H9 (cell line): ENCODE results near the gene ZBTB16. TPM values are rescaled to one million over a fixed set of nuclear protein-coding genes. Genes with fewer than 3 reads are reported as not detected.

Source experiments
- DNase-seq: peaks from one replicate; pipeline ENCODE4 v3.0.0-alpha.2; 2017
- H2AFZ ChIP-seq: one replicate; pipeline ENCODE4 v1.6.1; 2013; ENCODE audit warnings: mild to moderate bottlenecking, low read length, control low read depth, moderate library complexity
- H2AK5ac ChIP-seq: 2 replicates; pipeline ENCODE4 v1.6.1; 2013; ENCODE audit warnings: low read length, control low read depth, mixed read lengths; ENCODE audit not compliant: insufficient read length
- H2BK120ac ChIP-seq: one replicate; pipeline ENCODE4 v1.6.1; 2013; ENCODE audit warnings: low read depth, mild to moderate bottlenecking, low read length, control low read depth, inconsistent platforms; ENCODE audit not compliant: poor library complexity, severe bottlenecking
- H2BK12ac ChIP-seq: 2 replicates; pipeline ENCODE4 v1.6.1; 2013; ENCODE audit warnings: low read length, control low read depth, mixed read lengths, low read depth; ENCODE audit not compliant: insufficient read length
- H2BK15ac ChIP-seq: 2 replicates; pipeline ENCODE4 v1.6.1; 2013; ENCODE audit warnings: low read depth, low read length, control low read depth
- H2BK20ac ChIP-seq: one replicate; pipeline ENCODE4 v1.6.1; 2013; ENCODE audit warnings: low read depth, mild to moderate bottlenecking, low read length, control low read depth, inconsistent platforms; ENCODE audit not compliant: poor library complexity, severe bottlenecking
- H2BK5ac ChIP-seq: 2 replicates; pipeline ENCODE4 v1.6.1; 2013; ENCODE audit warnings: low read length, control low read depth, mixed read lengths; ENCODE audit not compliant: insufficient read length
- H3K14ac ChIP-seq: 2 replicates; pipeline ENCODE4 v1.6.1; 2013; ENCODE audit warnings: low read length, control low read depth; ENCODE audit not compliant: insufficient read depth
- H3K18ac ChIP-seq: 2 replicates; pipeline ENCODE4 v1.6.1; 2013; ENCODE audit warnings: low read depth, mild to moderate bottlenecking, mixed read lengths, low read length, control low read depth; ENCODE audit not compliant: insufficient read length
- H3K23ac ChIP-seq: 2 replicates; pipeline ENCODE4 v1.6.1; 2013; ENCODE audit warnings: low read length, control low read depth, mixed read lengths, low read depth; ENCODE audit not compliant: insufficient read length
- H3K23me2 ChIP-seq: 2 replicates; pipeline ENCODE4 v1.6.1; 2013; ENCODE audit warnings: low read depth, mild to moderate bottlenecking, mixed read lengths, low read length, control low read depth; ENCODE audit not compliant: insufficient read length, poor library complexity, severe bottlenecking
- H3K27ac ChIP-seq: 2 replicates; pipeline ENCODE4 v1.5.1; 2013; ENCODE audit warnings: low read length, control low read depth, mixed read lengths, low read depth; ENCODE audit not compliant: insufficient read length
- H3K27me3 ChIP-seq: 2 replicates; pipeline ENCODE4 v1.6.1; 2013; ENCODE audit warnings: low read length, control low read depth, inconsistent platforms; ENCODE audit not compliant: insufficient read depth
- H3K4ac ChIP-seq: 2 replicates; pipeline ENCODE4 v1.6.1; 2013; ENCODE audit warnings: low read depth, mild to moderate bottlenecking, control low read depth, inconsistent platforms, low read length, moderate library complexity
- H3K4me1 ChIP-seq: 2 replicates; pipeline ENCODE4 v1.6.1; 2013; ENCODE audit warnings: low read length, control low read depth, inconsistent platforms; ENCODE audit not compliant: insufficient read depth
- H3K4me2 ChIP-seq: 2 replicates; pipeline ENCODE4 v1.6.1; 2013; ENCODE audit warnings: low read length, control low read depth, mixed read lengths; ENCODE audit not compliant: insufficient read length, insufficient read depth
- H3K56ac ChIP-seq: 2 replicates; pipeline ENCODE4 v1.6.1; 2013; ENCODE audit warnings: low read depth, mild to moderate bottlenecking, mixed read lengths, low read length, control low read depth; ENCODE audit not compliant: insufficient read length
- H3K79me1 ChIP-seq: 2 replicates; pipeline ENCODE4 v1.6.1; 2013; ENCODE audit warnings: low read depth, mild to moderate bottlenecking, moderate library complexity, low read length, control low read depth, inconsistent platforms; ENCODE audit not compliant: insufficient read depth, poor library complexity, severe bottlenecking
- H3K79me2 ChIP-seq: 2 replicates; pipeline ENCODE4 v1.6.1; 2013; ENCODE audit warnings: low read length, control low read depth, inconsistent platforms; ENCODE audit not compliant: insufficient read depth
- H3K9ac ChIP-seq: 2 replicates; pipeline ENCODE4 v1.6.1; 2013; ENCODE audit warnings: low read length, control low read depth, mixed read lengths; ENCODE audit not compliant: insufficient read length; ENCODE audit errors: extremely low read depth
- H3K9me3 ChIP-seq: one replicate; pipeline ENCODE4 v1.6.1; 2013; ENCODE audit warnings: low read depth, low read length, inconsistent platforms; ENCODE audit not compliant: control insufficient read depth
- H3T11ph ChIP-seq: one replicate; pipeline ENCODE4 v1.6.1; 2013; ENCODE audit warnings: mild to moderate bottlenecking, low read length, control low read depth, inconsistent platforms
- H4K20me1 ChIP-seq: one replicate; pipeline ENCODE4 v1.6.1; 2013; ENCODE audit not compliant: control insufficient read depth, insufficient read length, insufficient read depth
- H4K5ac ChIP-seq: 2 replicates; pipeline ENCODE4 v1.6.1; 2013; ENCODE audit warnings: low read depth, mild to moderate bottlenecking, mixed read lengths, low read length, control low read depth; ENCODE audit not compliant: insufficient read length
- H4K8ac ChIP-seq: replicated peaks from 2 replicates; pipeline ENCODE4 v1.6.1; 2013; ENCODE audit warnings: low read length, control low read depth, mixed read lengths, low read depth; ENCODE audit not compliant: insufficient read length
- H4K91ac ChIP-seq: 2 replicates; pipeline ENCODE4 v1.6.1; 2013; ENCODE audit warnings: low read depth, mild to moderate bottlenecking, moderate library complexity, mixed read lengths, low read length, control low read depth; ENCODE audit not compliant: insufficient read length
- H3K27ac Mint-ChIP-seq, 3 experiments: 2 replicates in 2 of 3; 3 replicates in 1 of 3; pipeline ENCODE4 v1.8.0; 2020 to 2021; ENCODE audit warnings: mixed read lengths in 3 of 3, mild to moderate bottlenecking in 1 of 3, moderate library complexity in 1 of 3
- H3K27me3 Mint-ChIP-seq: 2 replicates; pipeline ENCODE4 v1.8.0; 2021; ENCODE audit warnings: low read depth, mild to moderate bottlenecking, moderate library complexity, mixed read lengths
- H3K36me3 Mint-ChIP-seq, 3 experiments: 2 replicates in 2 of 3; 3 replicates in 1 of 3; pipeline ENCODE4 v1.8.0; 2020 to 2021; ENCODE audit warnings: low read depth in 3 of 3, mixed read lengths in 3 of 3; ENCODE audit not compliant: insufficient read depth in 1 of 3
- H3K4me1 Mint-ChIP-seq, 2 experiments: 2 replicates each; pipeline ENCODE4 v1.8.0; 2020; ENCODE audit warnings: mixed read lengths in 2 of 2
- H3K4me3 Mint-ChIP-seq, 2 experiments: 2 replicates in 1 of 2; 3 replicates in 1 of 2; pipeline ENCODE4 v1.8.0; 2020 to 2021; ENCODE audit warnings: mild to moderate bottlenecking in 2 of 2, mixed read lengths in 2 of 2, moderate library complexity in 1 of 2
- H3K9me3 Mint-ChIP-seq, 2 experiments: 2 replicates in 1 of 2; 3 replicates in 1 of 2; pipeline ENCODE4 v1.8.0; 2020; ENCODE audit warnings: mild to moderate bottlenecking in 2 of 2, mixed read lengths in 2 of 2, moderate library complexity in 1 of 2
- CTCF ChIP-seq: fragments of 200-600 bp; sonication (generic); conservative IDR thresholded peaks from 3 replicates; pipeline ENCODE4 v1.8.0; 2021; ENCODE audit warnings: antibody characterized with exemption, mild to moderate bottlenecking
- WGBS: extraction: QIAGEN DNeasy Blood & Tissue Kit; methylation state at CpG from one replicate; pipeline ENCODE4 v1.1.7; 2013; ENCODE audit warnings: missing lambda C conversion rate, low lambda C conversion rate, mixed read lengths; ENCODE audit not compliant: insufficient read length; ENCODE audit errors: extremely low coverage; 5-methylcytosine and 5-hydroxymethylcytosine counted together
- total RNA-seq: library from RNA; stranded (reverse); gene quantifications from 2 replicates; pipeline ENCODE4 v1.2.1, GENCODE V29; 2021

The ZBTB16 gene
- total RNA-seq, 1 experiment from 2014 or later = not detected

GRCh38 chr11:114296605-114297372, 237.3 kb downstream of the ZBTB16 start:
- H2BK5ac ChIP-seq = no peak overlapping the region
- H3K27ac ChIP-seq = no peak overlapping the region
- H3K4me2 ChIP-seq = no peak overlapping the region
- Mint-ChIP-seq H3K4me3 (no peak overlapping the region), H3K27me3 (no peaks in the 10 kb centered on the region; the same call in 1 of the 2 replicates), H3K4me1 (no peaks in the 10 kb centered on the region), H3K9me3 (peaks cover 13 to 19% of the 10 kb centered on the region in 2 experiments), H3K27ac (no peak overlapping the region), H3K36me3 (peaks cover 0 to 14% (median 0%) of the 10 kb centered on the region in 3 experiments; a peak in 4 of 7 replicates)
- TF ChIP-seq CTCF = no peak
- no peak overlapping the region for H3K56ac ChIP-seq
- H2BK12ac ChIP-seq = no peak overlapping the region
- H2AK5ac ChIP-seq = no peak overlapping the region
- H2BK120ac ChIP-seq = no peak overlapping the region
- H3K79me2 ChIP-seq = no peaks in the 10 kb centered on the region
- no peak overlapping the region for H4K5ac ChIP-seq
- H3K4me1 ChIP-seq = no peaks in the 10 kb centered on the region
- DNase-seq = no peak
- H2BK15ac ChIP-seq = no peak overlapping the region
- no peak overlapping the region for H2BK20ac ChIP-seq
- H3K14ac ChIP-seq = no peak overlapping the region
- no peak overlapping the region for H3K4ac ChIP-seq
- H4K91ac ChIP-seq = no peak overlapping the region
- no peaks in the 10 kb centered on the region for H4K20me1 ChIP-seq
- H4K8ac ChIP-seq = no peak overlapping the region
- no peaks in the 10 kb centered on the region for H3K79me1 ChIP-seq
- no peaks in the 10 kb centered on the region for H3K27me3 ChIP-seq
- H3T11ph ChIP-seq = no peak overlapping the region
- H3K18ac ChIP-seq = no peak overlapping the region
- H3K9me3 ChIP-seq = no peaks in the 10 kb centered on the region
- no peak overlapping the region for H3K9ac ChIP-seq
- no CpG with 5 or more reads among the region's 7 CpGs for WGBS
- no peaks in the 10 kb centered on the region for H3K23me2 ChIP-seq
- no peak overlapping the region for H3K23ac ChIP-seq
- no peak overlapping the region for H2AFZ ChIP-seq
